ENCODE measurements around the gene COASY.
A peak's percentile ranks its signal among the peaks of the same experiment; 100 is the strongest.

The COASY gene

GRCh38 chr17:42553161-42553818 lies 8.7 kb upstream of the COASY start:
- DNase-seq (no peak), ATAC-seq (ENCODE audit: insufficient read depth, low read depth) (no peak)
- Histone ChIP-seq H2AFZ (ENCODE audit: low read depth, low read length) (no peak overlapping the region), H3K79me2 (ENCODE audit: insufficient read depth, low read length) (peaks cover 31% of the 10 kb centered on the region), H3K9ac (ENCODE audit: low read depth, low read length) (peak overlapping the region; percentile 90), H3K27ac (ENCODE audit: low read length) (no peak overlapping the region), H3K4me1 (ENCODE audit: insufficient read depth, low read length) (peaks cover 25% of the 10 kb centered on the region), H3K9me3 (ENCODE audit: insufficient read depth, low read length, severe bottlenecking) (no peaks in the 10 kb centered on the region), H3K36me3 (ENCODE audit: insufficient read depth, low read length) (peaks cover 9% of the 10 kb centered on the region), H3K4me3 (ENCODE audit: low read depth in 1 of 2, low read length in 2 of 2) (peak overlapping the region in 1 of 2 experiments; percentile 88; a peak in 2 of 4 replicates), H3K4me2 (ENCODE audit: insufficient read depth, low read length) (peak overlapping the region; percentile 83), H3K27me3 (ENCODE audit: insufficient read depth, low read length, poor library complexity) (no peaks in the 10 kb centered on the region), H4K20me1 (ENCODE audit: insufficient read depth, low read length) (0 out of 2 replicates have a peak, but pooled peaks cover 3% of the 10 kb centered on the region)
- no peak for TF ChIP-seq EZH2 (IDR thresholded peaks at IDR 0.05; ENCODE audit: borderline replicate concordance, low read depth, low read length, severe bottlenecking)
- no peak for TF ChIP-seq CTCF (IDR thresholded peaks at IDR 0.05; ENCODE audit: borderline replicate concordance, extremely low read depth, low read length, poor library complexity, severe bottlenecking)

- H3K4me1 ChIP-seq (ENCODE audit: insufficient read depth, low read length): peaks cover 25% of the 10 kb centered on the region
- H3K27me3 ChIP-seq (ENCODE audit: insufficient read depth, low read length, poor library complexity): no peaks in the 10 kb centered on the region
- H3K4me2 ChIP-seq (ENCODE audit: insufficient read depth, low read length): peak overlapping the region; percentile 83
- H3K79me2 ChIP-seq (ENCODE audit: insufficient read depth, low read length): peaks cover 31% of the 10 kb centered on the region
- DNase-seq: peak; percentile 32
- TF ChIP-seq CTCF (IDR thresholded peaks at IDR 0.05; ENCODE audit: borderline replicate concordance, extremely low read depth, low read length, poor library complexity, severe bottlenecking): peak; percentile 43
- no peak for TF ChIP-seq EZH2 (IDR thresholded peaks at IDR 0.05; ENCODE audit: borderline replicate concordance, low read depth, low read length, severe bottlenecking)
- peaks cover 7% of the 10 kb centered on the region for H3K36me3 ChIP-seq (ENCODE audit: insufficient read depth, low read length)
- H3K27ac ChIP-seq (ENCODE audit: low read length): peak overlapping the region; percentile 85
- no peak; the same call in 2 of the 3 replicates for ATAC-seq (ENCODE audit: insufficient read depth, low read depth)
- no peaks in the 10 kb centered on the region for H3K9me3 ChIP-seq (ENCODE audit: insufficient read depth, low read length, severe bottlenecking)
- H2AFZ ChIP-seq (ENCODE audit: low read depth, low read length): peak overlapping the region; percentile 88; the same call in 1 of the 2 replicates
- H3K9ac ChIP-seq (ENCODE audit: low read depth, low read length): peak overlapping the region; percentile 90
- H3K4me3 ChIP-seq (ENCODE audit: low read depth in 1 of 2, low read length in 2 of 2): peak overlapping the region; percentile 70 to 88
- H4K20me1 ChIP-seq (ENCODE audit: insufficient read depth, low read length): 0 out of 2 replicates have a peak, but pooled peaks cover 3% of the 10 kb centered on the region
These were observed 8.1 kb upstream of the COASY start for GRCh38 chr17:42553866-42554249.

GRCh38 chr17:42554250-42555121 lies 7.5 kb upstream of the COASY start:
- H3K27ac ChIP-seq (ENCODE audit: low read length): peak overlapping the region; percentile 85
- no peaks in the 10 kb centered on the region for H3K9me3 ChIP-seq (ENCODE audit: insufficient read depth, low read length, severe bottlenecking)
- peak; percentile 9 for TF ChIP-seq CTCF (IDR thresholded peaks at IDR 0.05; ENCODE audit: borderline replicate concordance, extremely low read depth, low read length, poor library complexity, severe bottlenecking)
- TF ChIP-seq EZH2 (IDR thresholded peaks at IDR 0.05; ENCODE audit: borderline replicate concordance, low read depth, low read length, severe bottlenecking): no peak
- peak overlapping the region; percentile 83 for H3K4me2 ChIP-seq (ENCODE audit: insufficient read depth, low read length)
- peak overlapping the region; percentile 88 for H2AFZ ChIP-seq (ENCODE audit: low read depth, low read length)
- H3K36me3 ChIP-seq (ENCODE audit: insufficient read depth, low read length): peaks cover 7% of the 10 kb centered on the region; the same call in 1 of the 2 replicates
- H3K27me3 ChIP-seq (ENCODE audit: insufficient read depth, low read length, poor library complexity): no peaks in the 10 kb centered on the region
- H4K20me1 ChIP-seq (ENCODE audit: insufficient read depth, low read length): 0 out of 2 replicates have a peak, but pooled peaks cover 3% of the 10 kb centered on the region
- peaks cover 25% of the 10 kb centered on the region for H3K4me1 ChIP-seq (ENCODE audit: insufficient read depth, low read length)
- peak overlapping the region; percentile 70 to 88 for H3K4me3 ChIP-seq (ENCODE audit: low read depth in 1 of 2, low read length in 2 of 2)
- DNase-seq (peak; percentile 90), ATAC-seq (ENCODE audit: insufficient read depth, low read depth) (peak; percentile 95)
- H3K9ac ChIP-seq (ENCODE audit: low read depth, low read length): peak overlapping the region; percentile 90
- H3K79me2 ChIP-seq (ENCODE audit: insufficient read depth, low read length): peaks cover 31% of the 10 kb centered on the region

All from DND-41 (cell line).